Measurements from ENCODE around the gene FCAMR.
A peak's percentile ranks its signal among the peaks of the same experiment; 100 is the strongest.

Gene FCAMR

GRCh38 chr1:207014728-207015127 lies 44.5 kb upstream of the FCAMR start:
- H3K4me3 ChIP-seq (ENCODE audit: low read depth, low read length), result no peak overlapping the region
- no peak for TF ChIP-seq CTCF (IDR thresholded peaks at IDR 0.05; ENCODE audit: low read depth, low read length)

GRCh38 chr1:207013321-207014085 lies 43.2 kb upstream of the FCAMR start:
- DNase-seq (ENCODE audit: low read depth, low spot score), result no peak
- no peak overlapping the region for H3K4me3 ChIP-seq (ENCODE audit: low read depth, low read length)
- no peak for TF ChIP-seq CTCF (IDR thresholded peaks at IDR 0.05; ENCODE audit: low read depth, low read length)
- in situ Hi-C loops (cut with HindIII; ENCODE audit: low sequenced_read_pairs), result no loop called here

More at GRCh38 chr1:207014728-207015127, 44.5 kb upstream of the FCAMR start:
- DNase-seq (ENCODE audit: low read depth, low spot score), result no peak
- in situ Hi-C loops (cut with HindIII; ENCODE audit: low sequenced_read_pairs), result no loop called here

GRCh38 chr1:207010726-207011125 lies 40.5 kb upstream of the FCAMR start:
- no peak for TF ChIP-seq CTCF (IDR thresholded peaks at IDR 0.05; ENCODE audit: low read depth, low read length)
- no peak overlapping the region for H3K4me3 ChIP-seq (ENCODE audit: low read depth, low read length)
- no peak for DNase-seq (ENCODE audit: low read depth, low spot score)
- in situ Hi-C loops (cut with HindIII; ENCODE audit: low sequenced_read_pairs), result no loop called here

- in situ Hi-C loops (cut with HindIII; ENCODE audit: low sequenced_read_pairs), result no loop called here
- DNase-seq (ENCODE audit: low read depth, low spot score), result no peak
- no peak for TF ChIP-seq CTCF (IDR thresholded peaks at IDR 0.05; ENCODE audit: low read depth, low read length)
- no peak overlapping the region for H3K4me3 ChIP-seq (ENCODE audit: low read depth, low read length)
Observed at GRCh38 chr1:207009945-207010344, 39.7 kb upstream of the FCAMR start.

GRCh38 chr1:207009182-207009850 lies 39.1 kb upstream of the FCAMR start:
- in situ Hi-C loops (cut with HindIII; ENCODE audit: low sequenced_read_pairs), result no loop called here
- no peak overlapping the region for H3K4me3 ChIP-seq (ENCODE audit: low read depth, low read length)
- no peak for DNase-seq (ENCODE audit: low read depth, low spot score)
- no peak for TF ChIP-seq CTCF (IDR thresholded peaks at IDR 0.05; ENCODE audit: low read depth, low read length)

GRCh38 chr1:207007352-207008033 lies 37.2 kb upstream of the FCAMR start:
- in situ Hi-C loops (cut with HindIII; ENCODE audit: low sequenced_read_pairs), result no loop called here
- H3K4me3 ChIP-seq (ENCODE audit: low read depth, low read length), result no peak overlapping the region

More at GRCh38 chr1:207007352-207008033, 37.2 kb upstream of the FCAMR start:
- no peak for TF ChIP-seq CTCF (IDR thresholded peaks at IDR 0.05; ENCODE audit: low read depth, low read length)
- peak; percentile 90 for DNase-seq (ENCODE audit: low read depth, low spot score)
